HepG2 (cell line): ENCODE measurements around the gene TCFL5. TPM values are rescaled to one million over a fixed set of nuclear protein-coding genes. Genes with fewer than 3 reads are reported as not detected.

Source experiments
- ATAC-seq: fragments of 200-7000 bp; cut with Tn5 transposase; 3 replicates; pipeline ENCODE4 v1.9.1; 2020; ENCODE audit warnings: mild to moderate bottlenecking, moderate library complexity
- BruUV-seq: library from RNA; stranded (reverse); fragments of 400-500 nt; replicated peaks from 2 replicates; lab custom pipeline; 2021; lab: Mats Ljungman, UMichigan
- CTCF ChIA-PET: fragments of 300-600 bp; formaldehyde crosslinking; extraction: SDS; loops from one replicate; lab custom pipeline; 2021; ENCODE audit warnings: low total read pairs, inconsistent platforms, low intra/inter-chr PET ratio; lab: Yijun Ruan, JAX
- POLR2A ChIA-PET: fragments of 350-600 bp; sonication (Branson Sonifier 250); formaldehyde crosslinking; loops from one replicate; lab custom pipeline; 2020; ENCODE audit warnings: antibody characterized with exemption, inconsistent platforms; lab: Yijun Ruan, JAX
- DNase-seq: peaks from one replicate; pipeline ENCODE4 v3.0.0-alpha.2; 2015; ENCODE audit warnings: low spot score
- FAIRE-seq: peaks from 3 replicates; lab custom pipeline; 2011; peaks lifted over from hg19 to GRCh38; lab: Jason Lieb, UNC
- H2AFZ ChIP-seq: one replicate; pipeline ENCODE4 v1.6.1; 2011; ENCODE audit warnings: low read length, inconsistent platforms
- H3K27ac ChIP-seq: fragments of 300-600 bp; 3 replicates; pipeline ENCODE4 v1.8.0; 2011; ENCODE audit warnings: mixed run types, mild to moderate bottlenecking, mixed read lengths, low read length, inconsistent platforms; ENCODE audit not compliant: insufficient read depth; ENCODE audit errors: extremely low read length
- H3K27me3 ChIP-seq, 2 experiments: fragments of 200-600 bp in 1 of 2; 2 replicates in 1 of 2; 3 replicates in 1 of 2; pipeline versions ENCODE4 v1.6.0 to v1.8.0; 2011; ENCODE audit warnings: low read length in 2 of 2, mild to moderate bottlenecking in 2 of 2, moderate library complexity in 2 of 2, inconsistent platforms in 1 of 2; ENCODE audit not compliant: insufficient read depth in 2 of 2, control insufficient read depth in 1 of 2
- H3K36me3 ChIP-seq, 2 experiments: fragments of 200-600 bp in 1 of 2; replicated peaks in 1 of 2; 2 replicates in 1 of 2; 3 replicates in 1 of 2; pipeline versions ENCODE4 v1.5.1 to v1.8.0; 2011; ENCODE audit warnings: low read length in 2 of 2, inconsistent platforms in 1 of 2; ENCODE audit not compliant: insufficient read depth in 2 of 2, control insufficient read depth in 1 of 2
- H3K4me1 ChIP-seq: 2 replicates; pipeline ENCODE4 v1.5.1; 2012; ENCODE audit warnings: low read length, inconsistent platforms; ENCODE audit not compliant: insufficient read depth
- H3K4me2 ChIP-seq: 2 replicates; pipeline ENCODE4 v1.6.0; 2011; ENCODE audit warnings: low read depth, low read length, inconsistent platforms
- H3K4me3 ChIP-seq, 3 experiments: fragments of 200-600 bp in 1 of 3; sonication (generic), shearing (Covaris generic) in 1 of 3; replicated peaks in 1 of 3; 2 replicates each; pipeline ENCODE4 v1.5.1; 2011 to 2016; ENCODE audit warnings: low read length in 3 of 3, inconsistent platforms in 2 of 3, low read depth in 2 of 3, mild to moderate bottlenecking in 2 of 3, control low read depth in 1 of 3, mixed read lengths in 1 of 3; ENCODE audit not compliant: insufficient read depth in 1 of 3
- H3K79me2 ChIP-seq: one replicate; pipeline ENCODE4 v1.6.1; 2011; ENCODE audit warnings: low read length, inconsistent platforms; ENCODE audit not compliant: insufficient read depth
- H3K9ac ChIP-seq: 2 replicates; pipeline ENCODE4 v1.6.0; 2011; ENCODE audit warnings: mild to moderate bottlenecking, low read depth, low read length, inconsistent platforms; ENCODE audit not compliant: insufficient read depth
- H3K9me3 ChIP-seq: 2 replicates; pipeline ENCODE4 v1.5.1; 2012; ENCODE audit warnings: mild to moderate bottlenecking, low read length
- H4K20me1 ChIP-seq: 2 replicates; pipeline ENCODE4 v1.6.0; 2011; ENCODE audit warnings: inconsistent platforms, mild to moderate bottlenecking, low read length, moderate library complexity; ENCODE audit not compliant: insufficient read depth
- BCLAF1 ChIP-seq: fragments of 450-650 bp; IDR thresholded peaks from 2 replicates; pipeline ENCODE4 v1.6.1; 2017; ENCODE audit warnings: mild to moderate bottlenecking
- CREB1 ChIP-seq, 2 experiments: fragments of 450-650 bp in 1 of 2; IDR thresholded peaks; 2 replicates each; pipeline ENCODE4 v1.6.1; 2016 to 2017; ENCODE audit warnings: control low read depth in 1 of 2, mild to moderate bottlenecking in 1 of 2, missing compliant biosample characterization in 1 of 2, missing genetic modification characterization in 1 of 2
- HNF1B ChIP-seq: sonication (generic); formaldehyde crosslinking; IDR thresholded peaks from 2 replicates; pipeline ENCODE4 v1.5.1; 2020; ENCODE audit warnings: mild to moderate bottlenecking, moderate library complexity, missing genetic modification reagents
- HNRNPL ChIP-seq: fragments of 200-400 bp; formaldehyde crosslinking; IDR thresholded peaks from 2 replicates; pipeline ENCODE4 v1.6.1; 2017; ENCODE audit warnings: mild to moderate bottlenecking, low read depth, low read length
- JUNB ChIP-seq: sonication (generic); formaldehyde crosslinking; IDR thresholded peaks from 2 replicates; pipeline ENCODE4 v1.8.0; 2022; ENCODE audit warnings: missing genetic modification reagents, mild to moderate bottlenecking, borderline replicate concordance
- MED1 ChIP-seq: sonication (generic); formaldehyde crosslinking; IDR thresholded peaks from 2 replicates; pipeline ENCODE4 v1.4.0; 2020; ENCODE audit warnings: missing genetic modification reagents
- SMC3 ChIP-seq: IDR thresholded peaks from 2 replicates; pipeline ENCODE4 v1.6.1; 2011; ENCODE audit warnings: low read length, improper control_type of control experiment
- TBX3 ChIP-seq: fragments of 450-650 bp; IDR thresholded peaks from 2 replicates; pipeline ENCODE4 v1.6.1; 2017; ENCODE audit warnings: antibody characterized with exemption, mild to moderate bottlenecking, inconsistent platforms, borderline replicate concordance
- ZMYM3 ChIP-seq: sonication (generic); formaldehyde crosslinking; IDR thresholded peaks from 2 replicates; pipeline ENCODE4 v1.5.1; 2020; ENCODE audit warnings: mild to moderate bottlenecking, missing genetic modification reagents
- ZNF317 ChIP-seq: sonication (generic); formaldehyde crosslinking; IDR thresholded peaks from 2 replicates; pipeline ENCODE4 v1.5.0; 2020; ENCODE audit warnings: mild to moderate bottlenecking, missing genetic modification reagents
- ZNF609 ChIP-seq: sonication (generic); formaldehyde crosslinking; IDR thresholded peaks from 2 replicates; pipeline ENCODE4 v1.4.0; 2020; ENCODE audit warnings: mild to moderate bottlenecking, missing genetic modification reagents, borderline replicate concordance
- ZNF749 ChIP-seq: sonication (generic); formaldehyde crosslinking; IDR thresholded peaks from 2 replicates; pipeline ENCODE4 v1.8.0; 2022; ENCODE audit warnings: mild to moderate bottlenecking, missing genetic modification reagents, moderate library complexity, borderline replicate concordance
- WGBS: methylation state at CpG from one replicate; pipeline ENCODE4 v1.1.6; 2017; ENCODE audit warnings: low lambda C conversion rate; 5-methylcytosine and 5-hydroxymethylcytosine counted together
- in situ Hi-C: cut with HindIII; loops from 2 replicates; pipeline ENCODE4 v1.10.0; 2017; ENCODE audit warnings: low pct_unique_long_range_greater_than_20kb; ENCODE audit not compliant: extremely low pct_ligation_motif_present
- intact Hi-C: fragments of 100-400 bp; cut with micrococcal nuclease; formaldehyde crosslinking; loops from one replicate; pipeline ENCODE4 v1.10.0; 2022; ENCODE audit not compliant: unreplicated experiment
- polyA plus RNA-seq, 8 experiments: library from polyadenylated mRNA; depleted of rRNA in 3 of 8; stranded (reverse) in 7 of 8; unstranded in 1 of 8; fragments of >200 nt; fragmentation: Illumina TruSeq in 4 of 8; extraction: Trizol in 4 of 8; gene quantifications; 2 replicates each; pipeline versions ENCODE4 v1.2.1 to v1.2.3, GENCODE V29; 2011 to 2016; ENCODE audit warnings: low read depth in 4 of 8, missing spikeins in 1 of 8, mixed read lengths in 1 of 8; ENCODE audit not compliant: insufficient read depth in 1 of 8
- total RNA-seq, 5 experiments: library from RNA; depleted of rRNA; stranded (reverse); fragments of >200 nt; fragmentation: Illumina TruSeq; extraction: Trizol; gene quantifications; 2 replicates each; pipeline ENCODE4 v1.2.3, GENCODE V29; 2016; ENCODE audit warnings: low read depth in 1 of 5

The TCFL5 gene
- total and polyA plus RNA-seq, 2 of the 13 experiments (the other 11 are each of a cell fraction or from before 2014, with no cell fraction given), result 14.8 to 20.0 TPM

- peaks cover 8% of the 10 kb centered on the region for H3K79me2 ChIP-seq
- peak overlapping the region; percentile 62 to 84 (median 79); a peak in 5 of 6 replicates for H3K4me3 ChIP-seq
- peaks cover 27 to 36% of the 10 kb centered on the region in 2 experiments for H3K36me3 ChIP-seq
- intact Hi-C loops (loop anchor here (10.0 kb wide), 1 partner anchor 422 kb away; no protein-coding TSS in a partner anchor), in situ Hi-C loops (loop anchor here (25.0 kb wide), 1 partner anchor 285 kb away; no protein-coding TSS in a partner anchor)
- H3K27ac ChIP-seq, result peak overlapping the region; percentile 52
- CTCF ChIA-PET, result no interaction called here
- H3K4me2 ChIP-seq, result peak overlapping the region; percentile 99
- peaks cover 5% of the 10 kb centered on the region; the same call in 1 of the 2 replicates for H4K20me1 ChIP-seq
- DNase-seq (no peak), ATAC-seq (no peak), FAIRE-seq (no peak)
- H2AFZ ChIP-seq, result no peak overlapping the region
- H3K4me1 ChIP-seq, result peaks cover 36% of the 10 kb centered on the region
- H3K9ac ChIP-seq, result peak overlapping the region; percentile 84
- H3K27me3 ChIP-seq, result peaks cover 1 to 15% of the 10 kb centered on the region in 2 experiments; a peak in 3 of 5 replicates
- no peaks in the 10 kb centered on the region for H3K9me3 ChIP-seq
- POLR2A ChIA-PET, result interaction anchor here (0.6 to 4.2 kb wide), 7 partner anchors 9 to 385 kb away, joined by 3 to 110 read pairs (median 12); partner anchors contain the start of genes COL9A3 and OGFR
- TSS peak; percentile 21 for BruUV-seq
- WGBS, result 43% methylated on average over 25 of the region's 53 CpGs
- no peak for TF ChIP-seq ZNF609 (CRISPR knock-in tag)
- no peak for TF ChIP-seq ZNF317
- TF ChIP-seq MED1 (CRISPR knock-in tag), result no peak
- TF ChIP-seq BCLAF1, result no peak
- TF ChIP-seq HNRNPL, result peak; percentile 86
- no peak for TF ChIP-seq ZNF749 (CRISPR knock-in tag)
- no peak for TF ChIP-seq CREB1 (IDR thresholded peaks at IDR 0.05)
- TF ChIP-seq CREB1 (CRISPR knock-in tag; IDR thresholded peaks at IDR 0.05), result no peak
- no peak for TF ChIP-seq SMC3
- peak; percentile 60; the same call in 1 of the 2 replicates for TF ChIP-seq TBX3
- TF ChIP-seq ZMYM3 (CRISPR knock-in tag), result no peak
- TF ChIP-seq HNF1B (CRISPR knock-in tag), result no peak
- TF ChIP-seq JUNB, result no peak
Observed at GRCh38 chr20:62796699-62797491, 64.7 kb downstream of the TCFL5 start.
